GM21737 (cell line): ENCODE measurements around the gene SLC5A8.
"Not testable (repeated sequence)": the region's sequence is repeated elsewhere in the genome, so short reads cannot be mapped to it uniquely, and the experiment has no call there.

Source experiments
- ATAC-seq: cut with Tn5 transposase; IDR thresholded peaks from one replicate; pipeline ENCODE4 v1.9.1; 2021; ENCODE audit warnings: mild to moderate bottlenecking, moderate library complexity; ENCODE audit not compliant: unreplicated experiment

The SLC5A8 gene

DNA sequence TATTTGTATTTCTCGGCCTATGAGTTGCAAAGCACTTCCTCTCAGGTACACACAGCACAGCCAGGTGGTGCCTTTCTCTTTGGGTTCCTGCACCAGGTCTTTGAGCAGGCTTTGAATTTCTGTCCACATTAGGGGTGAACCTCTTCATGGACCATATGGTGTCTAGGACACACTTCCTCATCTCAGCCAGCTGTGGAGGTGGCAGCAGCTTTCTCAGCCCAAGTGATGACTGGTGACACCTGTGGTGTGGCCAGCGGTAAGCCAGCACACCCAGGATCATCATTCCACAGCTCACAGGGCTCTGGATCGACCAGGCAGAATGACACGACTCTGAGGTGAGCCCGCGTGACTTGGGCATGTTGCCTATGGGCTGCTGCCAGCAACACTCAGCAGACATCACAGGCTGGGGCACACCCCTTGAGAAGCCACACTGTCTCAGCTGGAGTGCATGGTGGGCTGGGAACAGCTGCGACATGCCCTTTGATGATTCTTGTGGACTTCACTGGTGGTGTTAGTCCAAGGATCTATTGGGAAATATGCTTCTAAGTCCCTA lies 36.8 kb downstream of the SLC5A8 start:
- no peak for ATAC-seq

DNA sequence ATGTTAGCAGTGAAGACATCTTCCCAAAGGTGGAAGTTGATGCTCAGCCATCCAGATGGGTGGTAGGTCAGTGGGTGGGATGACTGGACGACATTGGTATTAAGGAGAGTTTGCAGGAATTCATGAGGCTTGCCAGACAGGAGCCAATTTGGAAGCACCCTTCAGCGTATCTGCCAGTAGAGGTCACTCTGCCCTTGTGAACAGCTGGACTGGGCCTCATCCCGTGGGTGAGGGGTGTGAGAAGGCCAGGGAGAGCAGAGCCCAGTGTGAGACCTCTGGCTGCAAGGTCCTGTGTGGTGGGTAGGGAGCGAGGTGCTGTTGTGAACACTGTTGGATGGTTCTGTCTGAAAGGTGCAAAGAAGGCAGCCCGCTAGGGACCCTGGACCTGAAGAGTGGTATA lies 37.7 kb downstream of the SLC5A8 start:
- no peak for ATAC-seq

DNA sequence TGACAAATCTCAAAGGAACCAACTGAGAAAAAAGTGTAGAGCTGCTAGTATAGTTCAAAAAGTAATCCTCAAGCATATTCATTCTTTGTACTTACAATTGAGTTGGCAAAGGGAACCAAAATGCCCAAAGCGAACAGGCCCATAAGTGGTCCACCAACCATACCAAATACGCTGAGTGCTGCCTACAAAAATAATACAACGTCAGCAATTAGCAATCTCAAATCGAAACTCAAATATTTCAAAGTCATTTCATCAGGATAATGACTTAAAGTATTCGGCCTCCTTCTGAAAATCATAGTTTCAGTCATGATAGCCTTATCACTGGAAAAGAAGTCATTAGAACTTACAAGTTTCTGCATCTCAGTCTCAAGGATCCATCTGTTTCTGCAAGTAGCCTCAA lies 42.0 kb downstream of the SLC5A8 start:
- ATAC-seq: no peak

DNA sequence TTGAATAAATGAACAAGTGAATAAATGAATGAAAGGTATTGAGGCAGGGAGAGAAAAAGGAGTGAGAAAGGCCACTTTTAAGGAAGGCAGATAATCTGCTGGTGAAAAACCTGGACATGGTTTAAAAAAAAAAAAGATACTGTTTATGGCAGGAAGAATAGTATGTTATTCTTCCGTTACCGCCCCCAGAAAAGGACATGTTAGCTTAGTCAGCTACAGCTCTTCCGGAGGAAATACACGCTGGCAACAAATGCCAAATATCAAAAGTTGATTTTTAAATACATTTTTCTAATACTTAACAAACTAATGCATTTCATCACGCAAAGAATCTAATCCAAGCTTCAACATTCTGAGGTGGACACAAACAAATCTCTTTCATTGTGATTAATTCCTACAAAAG lies 43.2 kb downstream of the SLC5A8 start:
- no peak for ATAC-seq

DNA sequence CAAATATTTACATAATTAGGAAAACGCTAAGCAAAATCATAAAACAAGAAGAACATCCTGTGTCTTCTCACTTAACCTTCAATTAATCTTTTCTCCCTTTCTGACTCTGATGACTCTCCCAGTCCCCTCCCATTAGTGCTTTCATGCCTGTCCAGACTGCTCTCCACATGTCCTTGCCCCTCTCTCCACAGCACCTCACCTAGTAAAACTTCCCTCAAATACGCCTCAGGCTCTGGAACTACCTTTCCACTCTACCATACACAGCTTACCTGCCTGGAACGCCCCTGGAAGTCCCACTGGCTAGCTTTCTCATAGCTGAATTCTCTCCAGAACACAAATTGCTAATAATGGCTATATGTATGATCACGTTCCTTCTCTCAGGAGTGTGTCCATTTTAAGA lies 44.7 kb downstream of the SLC5A8 start:
- ATAC-seq: no peak

DNA sequence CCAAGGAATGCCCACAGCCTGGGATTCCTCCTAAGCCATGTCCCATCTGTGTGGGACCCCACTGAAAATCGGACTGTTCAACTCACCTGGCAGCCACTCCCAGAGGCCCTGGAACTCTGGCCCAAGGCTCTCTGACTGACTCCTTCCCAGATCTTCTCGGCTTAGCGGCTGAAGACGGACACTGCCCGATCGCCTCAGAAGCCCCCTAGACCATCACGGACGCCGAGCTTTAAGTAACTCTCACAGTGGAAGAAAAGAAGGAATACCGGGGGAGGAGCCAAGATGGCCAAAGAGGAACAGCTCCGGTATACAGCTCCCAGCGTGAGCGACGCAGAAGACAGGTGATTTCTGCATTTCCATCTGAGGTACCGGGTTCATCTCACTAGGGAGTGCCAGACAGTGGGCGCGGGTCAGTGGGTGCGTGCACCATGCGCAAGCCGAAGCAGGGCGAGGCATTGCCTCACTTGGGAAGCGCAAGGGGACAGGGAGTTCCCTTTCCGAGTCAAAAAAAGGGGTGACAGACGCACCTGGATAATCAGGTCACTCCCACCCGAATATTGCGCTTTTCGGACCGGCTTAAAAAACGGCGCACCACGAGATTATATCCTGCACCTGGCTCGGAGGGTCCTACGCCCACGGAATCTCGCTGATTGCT lies 64.1 kb downstream of the SLC5A8 start:
- ATAC-seq: not testable (repeated sequence)

DNA sequence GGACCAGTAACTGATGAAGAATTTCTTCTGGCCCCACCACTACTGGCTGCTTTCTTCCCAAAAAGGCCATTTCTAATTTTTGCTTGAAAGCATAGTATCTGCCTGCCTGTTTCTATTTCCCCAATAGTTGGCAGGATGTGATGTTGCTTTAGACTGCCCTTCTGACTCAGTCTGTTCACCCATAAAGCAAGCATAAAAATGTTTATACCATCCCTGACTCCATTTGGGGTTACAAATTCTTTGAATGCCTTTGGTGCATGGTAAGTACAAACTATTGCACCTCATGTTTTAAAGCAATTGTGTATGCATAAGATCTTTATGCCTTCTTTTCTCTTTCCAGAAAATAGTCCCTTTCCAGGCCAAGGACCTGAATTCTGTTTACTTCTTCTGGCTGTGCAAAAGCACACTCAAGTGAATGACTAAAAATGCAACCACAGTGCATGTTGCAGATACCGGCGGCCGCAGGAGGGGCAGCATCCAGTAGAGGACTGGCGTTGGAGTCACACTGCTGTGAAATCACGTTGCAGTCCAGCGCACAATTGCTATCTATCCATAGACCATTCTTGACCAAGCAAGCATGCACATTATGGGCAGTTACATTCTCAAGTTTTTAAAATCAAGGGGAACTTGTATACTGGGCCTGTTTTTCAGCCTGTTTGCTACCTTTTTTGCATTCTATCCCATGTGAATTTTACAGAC lies 82.4 kb downstream of the SLC5A8 start:
- no peak for ATAC-seq

DNA sequence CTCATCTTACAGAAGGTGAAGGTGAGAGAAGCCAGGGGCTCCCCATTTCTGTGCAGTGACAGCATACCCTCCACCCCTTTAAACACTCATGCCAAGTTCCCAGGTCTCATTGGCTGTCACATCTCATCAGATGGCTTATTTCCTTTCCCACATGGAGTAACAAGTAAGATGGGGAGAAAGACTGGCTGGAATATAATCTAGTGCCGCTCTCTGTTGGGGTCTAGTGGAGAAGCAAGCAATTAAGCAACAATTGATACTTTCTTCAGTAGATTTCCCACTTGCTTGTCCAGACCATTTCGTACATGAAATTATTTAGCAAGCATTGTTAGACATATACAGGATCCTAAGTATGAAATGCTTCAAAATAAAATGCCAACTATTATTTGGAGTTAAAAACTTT lies 92.2 kb downstream of the SLC5A8 start:
- no peak for ATAC-seq

DNA sequence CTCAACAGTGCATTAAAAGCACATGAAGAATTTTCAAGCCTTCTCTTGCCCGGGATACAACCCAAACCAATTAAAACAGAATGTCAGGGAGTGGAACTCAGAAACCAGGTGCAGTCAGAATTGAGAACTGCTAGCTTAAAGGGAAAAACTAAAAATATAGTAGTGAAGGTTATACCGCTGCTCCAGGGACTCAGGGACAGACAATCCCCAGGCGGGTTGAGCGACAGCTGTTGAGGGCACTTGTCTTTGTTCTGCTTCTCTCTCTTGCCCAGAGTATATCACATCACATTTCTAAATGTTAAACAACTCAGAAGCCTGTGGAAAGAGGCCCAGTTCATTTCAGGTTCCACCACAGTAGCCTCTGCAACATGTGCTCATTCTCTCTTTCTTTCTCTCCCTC lies 93.1 kb downstream of the SLC5A8 start:
- no peak for ATAC-seq

DNA sequence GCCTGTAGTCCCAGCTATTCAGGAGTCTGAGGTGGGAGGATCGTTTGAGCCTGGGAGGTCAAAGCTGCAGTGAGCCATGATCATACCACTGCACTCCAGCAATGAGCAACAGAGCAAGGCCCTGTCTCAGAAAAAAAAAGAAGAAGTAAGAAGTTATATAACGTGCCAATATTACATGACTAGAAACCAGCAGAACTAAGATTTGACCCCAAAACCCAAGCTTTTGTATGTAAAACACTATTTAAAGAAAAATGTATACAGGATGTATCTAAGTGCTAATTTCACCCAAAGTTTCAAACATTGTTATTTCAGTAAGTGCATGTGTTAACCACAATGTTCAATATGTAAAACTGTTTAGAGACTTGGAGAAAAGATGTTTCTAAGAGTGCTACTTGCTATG lies 94.7 kb downstream of the SLC5A8 start:
- ATAC-seq: no peak

DNA sequence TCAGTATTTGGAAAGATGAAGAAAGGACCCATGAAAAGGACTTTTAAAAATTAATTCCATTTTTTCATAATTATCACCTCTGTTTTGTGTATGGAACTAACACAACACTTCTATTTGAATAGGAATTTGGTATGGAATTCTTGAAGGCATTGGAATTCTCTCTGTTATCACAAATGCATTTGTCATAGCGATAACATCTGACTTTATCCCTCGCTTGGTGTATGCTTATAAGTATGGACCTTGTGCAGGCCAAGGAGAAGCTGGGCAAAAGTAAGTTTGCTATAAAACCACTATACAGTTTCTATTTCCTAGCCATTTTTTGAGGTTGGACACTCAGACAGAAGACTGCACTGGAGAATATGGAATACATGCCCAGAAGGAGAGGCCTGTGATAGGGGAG lies 98.6 kb downstream of the SLC5A8 start:
- no peak for ATAC-seq

DNA sequence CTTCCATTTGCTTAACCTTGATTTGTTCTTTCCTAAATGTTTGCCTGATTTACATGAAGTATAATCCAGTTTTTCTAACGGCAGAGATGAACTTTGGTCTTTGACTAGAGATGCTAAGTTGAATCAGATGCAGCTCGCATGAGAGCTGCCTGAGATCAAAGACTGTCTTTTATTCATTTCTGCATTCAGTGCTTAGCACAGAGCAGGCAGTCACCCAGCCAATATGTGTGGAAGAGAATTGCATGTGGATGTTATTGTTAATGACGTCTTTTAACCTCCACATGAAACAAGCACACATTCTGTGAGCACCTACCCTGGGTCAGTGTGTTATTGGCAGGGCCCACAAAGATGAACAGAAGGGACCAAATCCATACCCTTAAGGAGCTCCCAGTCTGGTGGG lies 99.2 kb downstream of the SLC5A8 start:
- no peak for ATAC-seq

DNA sequence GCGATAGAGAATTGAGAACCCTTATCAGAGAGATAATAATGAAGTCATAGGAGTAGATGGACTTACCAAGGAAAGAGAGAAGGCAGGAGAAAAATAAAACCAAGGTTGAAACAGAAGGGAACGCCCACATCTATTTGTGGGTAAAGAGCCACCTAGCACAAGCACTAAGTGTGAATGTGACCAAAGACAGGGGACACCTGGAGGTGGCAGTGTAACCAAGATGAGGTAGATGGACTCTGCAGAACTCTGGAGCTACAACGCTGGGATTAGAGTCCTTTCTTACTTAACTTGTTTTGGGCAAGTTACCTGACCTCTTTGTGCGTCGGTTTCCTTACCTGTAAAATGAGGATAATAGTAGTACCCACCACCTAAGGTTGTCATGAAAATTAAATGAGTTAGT lies 101.9 kb downstream of the SLC5A8 start:
- ATAC-seq: no peak

DNA sequence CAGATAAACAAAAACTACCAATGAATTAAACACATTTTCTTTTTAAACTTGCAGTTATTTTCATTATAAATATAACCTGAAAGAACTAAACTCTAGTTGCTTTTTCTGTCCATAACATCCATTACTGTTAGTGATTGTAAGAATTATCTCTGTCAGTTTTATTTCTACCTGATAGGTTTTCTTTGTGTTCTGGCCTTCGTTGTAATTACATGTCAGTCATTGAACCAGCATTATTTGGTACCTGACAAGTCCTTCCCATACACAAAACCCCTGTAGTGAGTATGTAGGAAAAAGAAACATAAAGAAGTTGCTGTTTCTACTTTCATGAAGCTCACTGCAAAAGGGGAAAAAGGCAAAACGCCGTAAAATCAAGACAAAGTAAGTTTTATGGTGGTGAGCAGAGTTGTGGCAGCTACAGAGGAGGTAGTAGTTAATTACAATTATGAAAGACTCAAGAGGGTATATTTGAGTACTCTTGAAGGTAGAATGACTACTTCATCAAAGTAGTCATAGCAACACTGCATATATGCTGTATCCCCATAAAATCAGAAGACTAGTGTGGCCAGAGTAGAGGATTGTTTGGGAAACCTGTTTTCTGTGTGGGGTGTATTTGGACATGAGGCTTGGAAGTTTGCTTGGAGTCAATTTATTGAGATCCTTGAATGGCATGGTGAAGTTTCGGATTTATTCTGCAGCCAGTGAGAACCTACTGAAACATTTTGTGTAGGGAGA lies 102.8 kb downstream of the SLC5A8 start:
- ATAC-seq: no peak
